Measurements from ENCODE around the gene GULP1.

GRCh38 chr2:188441288-188441947, 149.7 kb downstream of the GULP1 start:
- TF ChIP-seq ATF6 (CRISPR knock-in tag; conservative IDR thresholded peaks at IDR 0.05) (no peak), POLR2AphosphoS5 (IDR thresholded peaks at IDR 0.05; ENCODE audit: low read depth, low read length) (no peak), ZNF790 (CRISPR knock-in tag; IDR thresholded peaks at IDR 0.05; ENCODE audit: borderline replicate concordance) (no peak), PCBP2 (optimal IDR thresholded peaks at IDR 0.05; ENCODE audit: low read depth, low read length, poor library complexity, severe bottlenecking) (no peak), POLR2A (IDR thresholded peaks at IDR 0.05; ENCODE audit: insufficient read depth in 1 of 2, low read depth in 2 of 2, low read length in 2 of 2) (no peak), RAD21 (CRISPR knock-in tag; IDR thresholded peaks at IDR 0.05) (no peak), CTCF (CRISPR knock-in tag; IDR thresholded peaks at IDR 0.05) (no peak), ARHGAP35 (CRISPR knock-in tag; IDR thresholded peaks at IDR 0.05; ENCODE audit: borderline replicate concordance) (no peak), CAMTA2 (CRISPR knock-in tag; IDR thresholded peaks at IDR 0.05; ENCODE audit: borderline replicate concordance) (no peak), EZH2 (conservative IDR thresholded peaks at IDR 0.05; ENCODE audit: low read depth, low read length) (no peak), ZNF253 (CRISPR knock-in tag; IDR thresholded peaks at IDR 0.05; ENCODE audit: borderline replicate concordance) (no peak), SIX1 (CRISPR knock-in tag; IDR thresholded peaks at IDR 0.05; ENCODE audit: borderline replicate concordance) (no peak)

All from HepG2 (cell line).